GM12864 (cell line): ENCODE measurements around the gene MAP1LC3B.

Experiments used
- DNase-seq: peaks from one replicate; pipeline ENCODE4 v3.0.0-alpha.2; 2011; ENCODE audit warnings: low read depth
- H3K4me3 ChIP-seq: 2 replicates; pipeline ENCODE4 v1.5.1; 2011; ENCODE audit warnings: mild to moderate bottlenecking, low read depth, low read length, control low read depth
- CTCF ChIP-seq: IDR thresholded peaks from 2 replicates; pipeline ENCODE4 v1.5.1; 2011; ENCODE audit warnings: low read depth, mild to moderate bottlenecking, moderate library complexity, low read length, control low read depth, inconsistent platforms; ENCODE audit errors: missing control alignments

Gene MAP1LC3B

DNA sequence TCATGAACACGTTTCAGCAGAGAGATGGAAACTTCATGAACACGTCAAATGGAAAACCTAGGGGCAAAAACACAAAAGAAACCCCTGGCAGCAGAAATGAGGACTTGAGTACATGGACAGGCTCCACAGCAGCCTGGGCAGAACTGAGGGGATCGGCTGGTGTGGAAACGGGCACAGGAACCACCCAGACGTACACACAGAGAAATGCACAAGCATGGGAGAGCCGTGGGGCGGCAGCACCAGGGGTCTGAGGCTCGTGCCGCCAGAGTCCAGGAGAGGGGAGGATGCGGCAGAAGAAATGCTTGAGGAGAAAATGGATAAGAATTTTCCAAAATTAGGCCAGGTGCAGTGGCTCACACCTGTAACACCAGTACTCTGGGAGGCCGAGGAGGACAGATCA, 30.0 kb downstream of the MAP1LC3B start:
- TF ChIP-seq CTCF = no peak
- no peak overlapping the region for H3K4me3 ChIP-seq
- DNase-seq = no peak

DNA sequence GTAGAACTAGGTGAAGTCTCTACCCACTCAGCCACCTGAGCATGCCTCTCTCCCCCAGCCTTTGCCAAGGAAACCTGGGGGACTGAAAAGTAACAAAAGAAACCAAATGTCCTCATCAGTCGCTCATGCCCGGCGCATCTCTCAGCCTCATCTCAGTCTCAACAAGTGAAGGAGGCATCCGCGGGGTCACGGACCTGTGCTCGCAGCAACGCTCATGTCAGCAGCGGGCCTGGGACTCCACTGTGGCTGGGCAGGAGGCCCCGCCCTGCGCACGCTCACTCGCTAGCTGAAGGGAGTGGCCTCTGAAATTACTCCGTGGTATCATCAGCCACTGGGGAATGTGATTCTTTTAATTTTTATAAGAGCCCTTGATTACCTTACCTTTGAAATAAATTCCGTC, 31.3 kb downstream of the MAP1LC3B start:
- no peak for TF ChIP-seq CTCF
- DNase-seq = no peak
- no peak overlapping the region for H3K4me3 ChIP-seq

DNA sequence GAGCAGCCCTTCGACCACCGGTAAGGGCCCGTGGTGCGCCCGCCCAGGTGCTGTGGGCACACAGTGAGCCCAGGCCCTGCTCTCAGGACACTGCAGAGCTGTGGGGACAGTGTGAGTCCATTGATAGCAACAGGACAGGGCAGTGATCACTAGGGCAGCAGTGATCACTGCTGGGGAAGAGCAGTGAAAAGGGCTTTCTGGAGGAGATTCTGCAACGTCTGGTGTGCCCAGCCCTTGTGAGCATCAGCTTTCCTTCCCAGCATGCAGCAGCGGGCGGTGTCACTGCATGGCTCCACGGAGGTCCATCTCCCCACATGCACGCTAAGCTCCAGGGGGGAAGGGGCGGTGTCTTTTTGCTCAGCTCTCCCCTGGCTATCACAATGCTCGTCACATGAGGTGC, 32.1 kb downstream of the MAP1LC3B start:
- DNase-seq = no peak
- no peak for TF ChIP-seq CTCF
- H3K4me3 ChIP-seq = no peak overlapping the region

DNA sequence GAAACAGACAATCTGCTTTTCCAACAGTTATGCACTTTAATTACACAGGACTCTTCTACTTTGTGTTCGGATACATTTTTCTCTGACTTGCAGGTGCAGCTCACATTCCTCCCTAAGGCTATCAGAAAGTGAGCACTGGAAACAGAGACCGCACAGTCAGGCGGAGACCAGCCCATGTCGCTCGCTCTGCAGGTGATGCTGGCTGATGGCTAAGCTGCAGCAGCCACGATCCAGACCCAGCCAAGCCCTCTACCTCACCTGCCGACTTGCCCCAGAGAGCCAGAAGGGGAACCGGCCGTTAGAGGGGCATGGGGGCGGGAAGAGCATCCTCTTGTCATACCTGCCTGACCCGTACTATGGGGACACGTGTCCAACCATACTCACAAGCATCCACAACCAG, 33.8 kb downstream of the MAP1LC3B start:
- DNase-seq = no peak
- TF ChIP-seq CTCF = no peak
- no peak overlapping the region for H3K4me3 ChIP-seq

DNA sequence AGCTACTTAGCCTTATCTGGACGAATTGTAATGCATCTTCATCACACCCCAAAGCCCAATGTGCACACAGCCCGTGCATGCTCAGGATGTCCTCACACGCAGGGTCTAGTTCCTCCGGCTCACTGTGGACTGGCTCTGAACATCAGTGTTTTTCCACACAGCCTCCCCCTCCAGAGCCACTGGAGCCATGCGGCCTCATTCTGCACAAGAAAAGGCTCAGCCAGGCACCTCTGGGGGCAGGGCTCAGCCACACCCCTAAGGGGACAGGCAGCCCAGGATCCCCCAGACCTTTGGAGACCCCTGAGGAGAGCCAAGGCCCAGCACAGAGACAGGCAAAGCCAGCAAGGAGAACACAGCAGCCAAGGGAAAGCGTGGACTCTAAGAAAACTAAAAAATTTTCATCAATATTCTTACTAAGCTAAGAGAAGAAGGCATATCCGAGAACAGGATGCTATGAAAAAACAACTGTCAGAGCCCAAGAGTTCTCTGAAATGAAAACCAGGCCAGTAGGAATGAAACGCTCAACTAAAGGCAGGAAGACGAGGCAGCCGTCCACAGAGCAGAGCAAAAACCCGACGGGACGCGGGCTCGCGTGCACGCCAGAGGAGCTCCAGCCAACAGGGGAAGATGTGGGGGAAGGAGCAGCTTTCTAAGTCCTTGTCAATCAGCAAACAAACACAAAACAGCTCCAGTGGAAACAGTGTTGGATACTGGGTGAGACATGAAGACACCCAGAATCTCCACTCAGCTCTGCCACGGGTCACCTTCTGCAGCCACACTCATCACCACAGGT, 34.5 kb downstream of the MAP1LC3B start:
- no peak overlapping the region for H3K4me3 ChIP-seq
- no peak for TF ChIP-seq CTCF
- DNase-seq = no peak

DNA sequence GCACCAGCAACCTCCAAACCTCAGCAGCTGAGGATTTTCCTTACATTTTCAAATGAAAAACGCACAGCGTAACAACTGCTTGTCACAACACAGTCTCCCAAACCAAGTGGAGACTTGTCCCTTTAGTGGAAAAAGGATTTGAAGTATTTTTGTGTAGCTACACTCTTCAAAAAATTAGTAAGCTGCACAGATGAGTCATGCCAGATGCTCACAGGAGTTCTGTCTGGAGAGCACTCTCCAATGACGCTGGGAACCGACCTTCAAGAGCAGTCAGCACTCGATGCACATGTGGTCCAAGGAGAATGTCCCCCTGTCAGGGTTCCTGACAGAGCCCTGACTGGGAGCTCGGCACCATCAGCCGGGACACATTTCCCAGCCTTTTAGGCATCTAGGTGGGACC, 39.8 kb downstream of the MAP1LC3B start:
- TF ChIP-seq CTCF = no peak
- no peak for DNase-seq
- H3K4me3 ChIP-seq = no peak overlapping the region

DNA sequence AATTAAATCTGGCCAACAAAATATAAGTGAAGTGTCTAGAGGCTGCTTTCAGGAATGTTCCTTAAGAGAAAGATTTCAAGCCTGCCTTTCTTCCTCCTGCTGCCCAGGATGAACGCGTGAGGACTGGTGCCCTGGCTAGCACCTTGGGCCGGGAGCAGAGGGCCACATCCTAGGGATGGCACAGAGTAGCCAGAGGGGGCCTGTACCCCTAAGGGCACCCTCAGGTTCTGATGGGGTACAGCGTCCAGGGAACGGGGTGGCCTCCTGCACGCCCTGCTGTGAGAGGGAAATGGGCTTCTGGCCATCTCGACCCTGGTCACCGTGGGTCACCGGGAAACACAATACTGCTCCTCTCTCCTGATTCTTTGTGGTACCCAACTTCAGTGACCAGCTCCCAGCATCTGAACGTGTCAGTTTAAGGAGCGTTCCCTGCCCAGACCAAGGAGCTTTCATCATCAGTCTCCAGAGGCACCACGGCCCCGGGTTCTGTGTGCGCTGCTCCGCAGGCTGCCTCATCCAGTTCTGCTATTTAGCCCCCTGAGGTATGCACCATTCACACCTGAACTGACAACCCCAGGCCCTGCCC, 40.3 kb downstream of the MAP1LC3B start:
- H3K4me3 ChIP-seq = no peak overlapping the region
- no peak for DNase-seq
- no peak for TF ChIP-seq CTCF
